Upper lobe of left lung (tissue), 4 donors: ENCODE measurements around the gene MVK.

Experiments used
- POLR2A ChIP-seq, 4 donors: fragments of 450-650 bp; IDR thresholded peaks; one replicate each; pipeline ENCODE4 v1.5.1; 2016 to 2017; ENCODE audit warnings: antibody characterized with exemption in 4 of 4, mild to moderate bottlenecking in 2 of 4
- POLR2AphosphoS5 ChIP-seq, 2 donors: sonication (generic); formaldehyde crosslinking; IDR thresholded peaks; one replicate each; pipeline ENCODE4 v1.5.1; 2017; ENCODE audit warnings: antibody characterized with exemption in 2 of 2
- TF ChIP-seq, protein P1 (sequence below), 6 experiments: fragments of 450-650 bp in 4 of 6; fragments of 200-600 bp in 2 of 6; sonication (generic) in 2 of 6; IDR thresholded peaks; one replicate each; pipeline ENCODE4 v1.5.1; 2016 to 2019; ENCODE audit warnings: antibody characterized with exemption in 6 of 6

DNA sequence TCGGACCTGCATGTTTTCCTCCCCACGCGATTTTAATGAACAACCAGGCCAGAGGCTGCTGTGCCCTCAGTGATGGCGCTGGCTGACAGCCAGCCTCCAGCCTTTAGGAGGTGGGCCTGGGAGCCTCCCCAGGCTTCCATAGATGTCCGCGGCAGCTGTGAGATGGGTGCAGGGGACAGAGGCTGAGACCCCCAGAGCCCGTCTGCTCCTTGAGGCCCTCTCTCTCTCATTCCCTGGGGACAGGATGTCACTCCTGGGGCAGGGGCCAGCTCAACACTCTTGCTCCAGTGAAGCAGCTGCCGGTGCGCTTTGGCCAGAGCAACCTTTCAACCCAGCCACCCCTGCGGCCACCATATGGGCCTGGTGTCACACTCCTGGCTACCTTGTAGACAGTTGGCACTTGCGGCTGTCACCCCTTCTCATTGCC is 24.8 kb downstream of the MVK start:
- TF ChIP-seq, protein P1, sequence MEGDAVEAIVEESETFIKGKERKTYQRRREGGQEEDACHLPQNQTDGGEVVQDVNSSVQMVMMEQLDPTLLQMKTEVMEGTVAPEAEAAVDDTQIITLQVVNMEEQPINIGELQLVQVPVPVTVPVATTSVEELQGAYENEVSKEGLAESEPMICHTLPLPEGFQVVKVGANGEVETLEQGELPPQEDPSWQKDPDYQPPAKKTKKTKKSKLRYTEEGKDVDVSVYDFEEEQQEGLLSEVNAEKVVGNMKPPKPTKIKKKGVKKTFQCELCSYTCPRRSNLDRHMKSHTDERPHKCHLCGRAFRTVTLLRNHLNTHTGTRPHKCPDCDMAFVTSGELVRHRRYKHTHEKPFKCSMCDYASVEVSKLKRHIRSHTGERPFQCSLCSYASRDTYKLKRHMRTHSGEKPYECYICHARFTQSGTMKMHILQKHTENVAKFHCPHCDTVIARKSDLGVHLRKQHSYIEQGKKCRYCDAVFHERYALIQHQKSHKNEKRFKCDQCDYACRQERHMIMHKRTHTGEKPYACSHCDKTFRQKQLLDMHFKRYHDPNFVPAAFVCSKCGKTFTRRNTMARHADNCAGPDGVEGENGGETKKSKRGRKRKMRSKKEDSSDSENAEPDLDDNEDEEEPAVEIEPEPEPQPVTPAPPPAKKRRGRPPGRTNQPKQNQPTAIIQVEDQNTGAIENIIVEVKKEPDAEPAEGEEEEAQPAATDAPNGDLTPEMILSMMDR (IDR thresholded peaks at IDR 0.05), result no peak
- TF ChIP-seq POLR2AphosphoS5 (IDR thresholded peaks at IDR 0.05) (no peak), POLR2A (IDR thresholded peaks at IDR 0.05) (no peak)
